ENCODE results near the gene TRABD. TPM values are rescaled to one million over a fixed set of nuclear protein-coding genes. Genes with fewer than 3 reads are reported as not detected.
"Not testable (repeated sequence)": the region's sequence is repeated elsewhere in the genome, so short reads cannot be mapped to it uniquely, and the experiment has no call there.

The TRABD gene
- polyA plus RNA-seq, 1 donor (not counting 4 experiments of a cell fraction or from before 2014, with no cell fraction given) = 22.7 TPM

- H4K20me1 ChIP-seq (ENCODE audit: control insufficient read depth, extremely low read depth, insufficient read depth, low read length) = no peaks in the 10 kb centered on the region
- no peaks in the 10 kb centered on the region for H3K9me1 ChIP-seq (ENCODE audit: control insufficient read depth, extremely low read depth, insufficient read depth, low read length)
- H3K9ac ChIP-seq (ENCODE audit: control insufficient read depth, extremely low read depth, insufficient read depth, low read length) = no peak overlapping the region
- H3K36me3 ChIP-seq (ENCODE audit: control insufficient read depth in 2 of 2, extremely low read depth in 1 of 2, insufficient read depth in 2 of 2, low read length in 2 of 2) = no peaks in the 10 kb centered on the region
- H3K27me3 ChIP-seq (ENCODE audit: control insufficient read depth, extremely low read depth, insufficient read depth, low read length) = peaks cover 11% of the 10 kb centered on the region
- H3K27ac ChIP-seq (ENCODE audit: control insufficient read depth, insufficient read depth, low read length) = no peak overlapping the region
- dilution Hi-C loops (cut with MboI; ENCODE audit: extremely low pct_ligation_motif_present, low sequenced_read_pairs) = no loop called here
- H2AFZ ChIP-seq (ENCODE audit: control insufficient read depth, low read length) = no peak overlapping the region
- no peak for DNase-seq (ENCODE audit: low read depth, low spot score)
- H3K4me3 ChIP-seq (ENCODE audit: control insufficient read depth in 2 of 3, extremely low read depth in 1 of 3, insufficient read depth in 2 of 3, low read depth in 1 of 3, low read length in 3 of 3) = no peak overlapping the region
- H3K79me2 ChIP-seq (ENCODE audit: control insufficient read depth, insufficient read depth, low read length) = no peaks in the 10 kb centered on the region
- TF ChIP-seq EZH2 (IDR thresholded peaks at IDR 0.05; ENCODE audit: low read length) (no peak), CTCF (optimal IDR thresholded peaks at IDR 0.05 in 1 of 3, IDR thresholded peaks at IDR 0.05 in 1 of 3, conservative IDR thresholded peaks at IDR 0.05 in 1 of 3; ENCODE audit: extremely low read depth in 1 of 3, insufficient read depth in 2 of 3, low read length in 3 of 3) (no peak)
- no peak overlapping the region for H3K4me2 ChIP-seq (ENCODE audit: control insufficient read depth, extremely low read depth, insufficient read depth, low read depth, low read length)
- no peaks in the 10 kb centered on the region for H3K9me3 ChIP-seq (ENCODE audit: control insufficient read depth, low read depth, low read length)
- H3K4me1 ChIP-seq (ENCODE audit: control insufficient read depth, extremely low read depth, insufficient read depth, low read length) = peaks cover 11% of the 10 kb centered on the region
- no peak for FAIRE-seq
These were observed 39.8 kb upstream of the TRABD start for GRCh38 chr22:50145721-50146438.

- Histone ChIP-seq H3K4me1 (ENCODE audit: control insufficient read depth, extremely low read depth, insufficient read depth, low read length) (peaks cover 11% of the 10 kb centered on the region), H3K4me2 (ENCODE audit: control insufficient read depth, extremely low read depth, insufficient read depth, low read depth, low read length) (no peak overlapping the region), H3K4me3 (ENCODE audit: control insufficient read depth in 2 of 3, extremely low read depth in 1 of 3, insufficient read depth in 2 of 3, low read depth in 1 of 3, low read length in 3 of 3) (no peak overlapping the region), H3K9me1 (ENCODE audit: control insufficient read depth, extremely low read depth, insufficient read depth, low read length) (no peaks in the 10 kb centered on the region), H2AFZ (ENCODE audit: control insufficient read depth, low read length) (no peak overlapping the region), H4K20me1 (ENCODE audit: control insufficient read depth, extremely low read depth, insufficient read depth, low read length) (no peaks in the 10 kb centered on the region), H3K9ac (ENCODE audit: control insufficient read depth, extremely low read depth, insufficient read depth, low read length) (no peak overlapping the region), H3K27ac (ENCODE audit: control insufficient read depth, insufficient read depth, low read length) (no peak overlapping the region), H3K27me3 (ENCODE audit: control insufficient read depth, extremely low read depth, insufficient read depth, low read length) (peaks cover 11% of the 10 kb centered on the region), H3K9me3 (ENCODE audit: control insufficient read depth, low read depth, low read length) (no peaks in the 10 kb centered on the region), H3K36me3 (ENCODE audit: control insufficient read depth in 2 of 2, extremely low read depth in 1 of 2, insufficient read depth in 2 of 2, low read length in 2 of 2) (no peaks in the 10 kb centered on the region), H3K79me2 (ENCODE audit: control insufficient read depth, insufficient read depth, low read length) (no peaks in the 10 kb centered on the region)
- dilution Hi-C loops (cut with MboI; ENCODE audit: extremely low pct_ligation_motif_present, low sequenced_read_pairs) = no loop called here
- peak; percentile 30 for DNase-seq (ENCODE audit: low read depth, low spot score)
- TF ChIP-seq EZH2 (IDR thresholded peaks at IDR 0.05; ENCODE audit: low read length) = no peak
- peak; percentile 85 to 91 (median 86) for TF ChIP-seq CTCF (optimal IDR thresholded peaks at IDR 0.05 in 1 of 3, IDR thresholded peaks at IDR 0.05 in 1 of 3, conservative IDR thresholded peaks at IDR 0.05 in 1 of 3; ENCODE audit: extremely low read depth in 1 of 3, insufficient read depth in 2 of 3, low read length in 3 of 3)
- peak; percentile 46 for FAIRE-seq
These were observed 39.1 kb upstream of the TRABD start for GRCh38 chr22:50146439-50147238.

- H3K36me3 ChIP-seq (ENCODE audit: control insufficient read depth in 2 of 2, extremely low read depth in 1 of 2, insufficient read depth in 2 of 2, low read length in 2 of 2); dilution Hi-C loops (cut with MboI; ENCODE audit: extremely low pct_ligation_motif_present, low sequenced_read_pairs); DNase-seq (ENCODE audit: low read depth, low spot score); H2AFZ ChIP-seq (ENCODE audit: control insufficient read depth, low read length); H3K9me3 ChIP-seq (ENCODE audit: control insufficient read depth, low read depth, low read length); H3K4me3 ChIP-seq (ENCODE audit: control insufficient read depth in 2 of 3, extremely low read depth in 1 of 3, insufficient read depth in 2 of 3, low read depth in 1 of 3, low read length in 3 of 3); H3K4me2 ChIP-seq (ENCODE audit: control insufficient read depth, extremely low read depth, insufficient read depth, low read depth, low read length); H4K20me1 ChIP-seq (ENCODE audit: control insufficient read depth, extremely low read depth, insufficient read depth, low read length); FAIRE-seq; H3K9ac ChIP-seq (ENCODE audit: control insufficient read depth, extremely low read depth, insufficient read depth, low read length); H3K27ac ChIP-seq (ENCODE audit: control insufficient read depth, insufficient read depth, low read length); H3K79me2 ChIP-seq (ENCODE audit: control insufficient read depth, insufficient read depth, low read length); H3K9me1 ChIP-seq (ENCODE audit: control insufficient read depth, extremely low read depth, insufficient read depth, low read length): not testable (repeated sequence)
- peaks cover 13% of the 10 kb centered on the region for H3K27me3 ChIP-seq (ENCODE audit: control insufficient read depth, extremely low read depth, insufficient read depth, low read length)
- H3K4me1 ChIP-seq (ENCODE audit: control insufficient read depth, extremely low read depth, insufficient read depth, low read length) = peaks cover 11% of the 10 kb centered on the region
These were observed 38.2 kb upstream of the TRABD start for GRCh38 chr22:50147258-50148165.

Data from keratinocyte (primary cell).